ENCODE data around the gene GTPBP2. TPM values are rescaled to one million over a fixed set of nuclear protein-coding genes. Genes with fewer than 3 reads are reported as not detected.

Gene GTPBP2, protein sequence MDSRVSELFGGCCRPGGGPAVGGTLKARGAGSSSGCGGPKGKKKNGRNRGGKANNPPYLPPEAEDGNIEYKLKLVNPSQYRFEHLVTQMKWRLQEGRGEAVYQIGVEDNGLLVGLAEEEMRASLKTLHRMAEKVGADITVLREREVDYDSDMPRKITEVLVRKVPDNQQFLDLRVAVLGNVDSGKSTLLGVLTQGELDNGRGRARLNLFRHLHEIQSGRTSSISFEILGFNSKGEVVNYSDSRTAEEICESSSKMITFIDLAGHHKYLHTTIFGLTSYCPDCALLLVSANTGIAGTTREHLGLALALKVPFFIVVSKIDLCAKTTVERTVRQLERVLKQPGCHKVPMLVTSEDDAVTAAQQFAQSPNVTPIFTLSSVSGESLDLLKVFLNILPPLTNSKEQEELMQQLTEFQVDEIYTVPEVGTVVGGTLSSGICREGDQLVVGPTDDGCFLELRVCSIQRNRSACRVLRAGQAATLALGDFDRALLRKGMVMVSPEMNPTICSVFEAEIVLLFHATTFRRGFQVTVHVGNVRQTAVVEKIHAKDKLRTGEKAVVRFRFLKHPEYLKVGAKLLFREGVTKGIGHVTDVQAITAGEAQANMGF
- 10 to 100 TPM; 27.3 to 49.6 (median 45.2) TPM for polyA plus RNA-seq

DNA sequence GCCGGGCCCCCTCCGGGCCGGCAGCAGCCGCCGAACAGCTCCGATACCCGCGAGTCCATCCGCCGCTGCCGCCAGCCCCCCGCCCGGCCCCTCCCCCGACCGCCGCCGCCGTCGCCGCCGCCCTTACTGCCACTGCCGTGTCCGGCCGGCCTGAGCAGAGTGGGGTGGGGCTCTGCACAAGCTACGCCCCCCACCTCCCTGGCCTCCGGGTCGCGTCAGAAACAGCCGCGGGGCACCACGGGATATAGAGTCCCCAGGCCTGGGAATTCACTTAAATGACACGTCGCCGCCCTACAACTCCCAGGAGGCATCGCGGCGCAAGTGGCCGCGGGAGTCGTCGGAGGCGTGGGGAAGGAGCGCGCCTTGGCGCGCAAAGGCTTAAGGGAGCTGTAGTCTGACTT lies at the start of gene GTPBP2:
Gene GTPBP2 (minus strand): TSS at position 161 of the 401 bp plus-strand sequence. CDS start 102 bp downstream, at position 59.
- peak within 1 kb of the TSS; percentile 93 for H3K27ac ChIP-seq (ENCODE audit: low read depth, low read length)
- WGBS, 3 donors, result 1% methylated on average over 38 to 46 of the region's 46 CpGs

DNA sequence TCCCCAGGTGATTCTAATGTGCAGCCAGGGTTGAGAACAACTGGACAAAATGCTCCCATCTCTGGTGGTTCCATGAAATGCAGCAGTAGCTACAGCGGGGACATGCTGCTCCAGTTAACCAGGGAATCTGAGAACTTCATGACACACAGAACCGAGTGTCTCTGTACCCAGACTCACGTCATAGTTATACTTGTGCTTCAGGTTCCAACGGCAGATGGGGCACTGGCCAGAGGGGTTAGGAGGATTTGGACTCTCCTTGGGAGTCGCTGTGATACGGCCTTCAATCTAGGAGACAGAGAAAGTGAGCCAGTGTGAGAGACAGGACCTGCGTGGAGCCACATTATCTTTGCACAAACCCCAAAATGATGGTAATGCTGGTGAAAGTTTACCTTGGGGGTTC lies 49.3 kb upstream of the GTPBP2 start:
- H3K27ac ChIP-seq (ENCODE audit: low read depth, low read length), result no peak overlapping the region
- WGBS, 3 donors, result 89 to 96% (median 94%) methylated on average over 7 of the region's 7 CpGs

DNA sequence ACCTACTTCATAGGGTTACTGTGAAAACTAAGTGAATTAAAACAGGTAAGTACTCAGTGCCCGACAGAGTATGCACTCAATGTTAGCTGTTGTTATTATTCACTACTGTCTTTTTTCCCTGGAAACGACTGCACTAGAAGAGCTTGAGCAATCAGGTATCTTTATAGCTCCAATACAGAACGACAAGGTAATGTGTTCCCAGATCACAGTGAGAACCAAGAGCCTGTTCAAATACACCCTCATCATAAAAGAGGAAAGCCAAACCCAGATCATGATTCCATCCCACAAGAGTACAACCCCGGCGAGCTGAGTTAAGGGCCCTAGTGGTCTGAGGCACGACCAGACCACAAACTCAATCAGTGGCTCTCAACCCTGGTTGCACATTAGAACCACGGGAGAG lies 48.7 kb upstream of the GTPBP2 start:
- 71 to 89% (median 86%) methylated on average over 7 of the region's 7 CpGs for WGBS, 3 donors
- no peak overlapping the region for H3K27ac ChIP-seq (ENCODE audit: low read depth, low read length)

DNA sequence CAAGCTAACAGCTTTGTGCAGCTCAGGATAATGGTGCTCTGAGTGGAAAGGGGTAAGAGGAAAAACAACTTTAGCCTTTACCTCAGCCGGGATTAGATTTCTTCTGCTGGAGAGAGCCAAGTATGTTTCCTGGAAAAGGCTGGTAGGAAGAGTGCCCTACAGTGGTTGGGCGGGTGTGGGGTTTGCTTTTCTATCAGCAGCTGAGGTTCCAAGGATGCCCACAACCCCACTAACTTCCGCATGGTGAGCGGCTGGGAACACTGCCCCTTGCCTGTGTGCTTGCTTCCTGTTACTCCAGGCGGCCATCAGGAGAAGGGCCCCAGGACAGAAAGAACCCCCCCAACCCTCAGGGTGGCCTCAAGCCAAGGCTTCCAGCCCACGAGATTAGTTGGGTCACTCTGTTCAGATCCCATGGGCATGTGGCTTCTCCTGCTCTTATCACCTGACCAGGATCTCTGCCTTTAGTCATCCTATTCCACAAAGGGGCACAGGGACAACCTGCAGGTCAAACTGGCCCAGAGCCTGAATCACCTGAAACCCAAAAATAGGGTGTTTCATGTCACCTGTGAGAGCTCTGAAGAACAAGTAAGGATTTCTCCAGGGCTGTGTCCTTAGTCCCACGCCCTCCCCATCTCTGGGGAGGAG lies 48.0 kb upstream of the GTPBP2 start:
- WGBS, 3 donors, result 88 to 91% (median 88%) methylated on average over 7 of the region's 7 CpGs
- H3K27ac ChIP-seq (ENCODE audit: low read depth, low read length), result no peak overlapping the region

DNA sequence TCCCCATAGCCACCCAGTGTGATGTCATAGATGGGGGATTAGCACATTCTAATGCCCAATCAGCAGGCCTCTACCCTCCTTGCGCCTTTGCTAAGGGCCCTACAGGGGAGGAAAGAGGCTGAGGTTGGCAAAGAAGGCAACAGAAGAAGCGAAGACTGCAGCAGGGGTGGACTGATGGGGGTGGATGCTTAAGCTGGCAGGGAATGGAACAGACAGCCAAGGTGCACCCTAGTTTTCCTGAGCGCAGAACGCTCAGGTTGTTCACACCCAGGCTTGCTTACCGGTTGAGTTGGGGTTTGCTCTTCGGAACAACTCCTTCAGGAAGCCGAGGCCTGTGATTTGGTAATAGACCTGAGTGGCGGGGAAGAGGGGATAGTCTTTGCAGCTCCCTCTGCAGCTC lies 45.9 kb upstream of the GTPBP2 start:
- 94 to 99% (median 98%) methylated on average over 8 of the region's 8 CpGs for WGBS, 3 donors
- no peak overlapping the region for H3K27ac ChIP-seq (ENCODE audit: low read depth, low read length)

DNA sequence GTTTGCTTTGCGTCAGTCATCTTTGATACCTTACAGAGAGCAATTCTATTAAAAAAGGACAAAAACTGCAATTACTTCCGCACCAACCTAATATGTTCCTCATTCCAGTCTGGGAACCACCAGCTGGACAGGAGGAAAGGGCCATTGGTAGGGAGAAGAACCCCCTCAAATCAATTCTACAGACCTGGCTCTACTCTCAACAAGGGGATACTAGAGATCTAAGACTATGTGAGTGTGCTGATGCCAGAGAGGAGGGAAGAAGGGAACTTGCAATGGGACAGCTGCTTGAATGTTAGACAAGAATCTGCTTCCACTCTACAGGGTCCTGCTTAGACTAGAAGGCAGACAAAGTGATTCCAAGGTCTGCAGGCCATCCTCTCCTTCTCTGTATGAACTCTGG lies 45.2 kb upstream of the GTPBP2 start:
- H3K27ac ChIP-seq (ENCODE audit: low read depth, low read length), result no peak overlapping the region

DNA sequence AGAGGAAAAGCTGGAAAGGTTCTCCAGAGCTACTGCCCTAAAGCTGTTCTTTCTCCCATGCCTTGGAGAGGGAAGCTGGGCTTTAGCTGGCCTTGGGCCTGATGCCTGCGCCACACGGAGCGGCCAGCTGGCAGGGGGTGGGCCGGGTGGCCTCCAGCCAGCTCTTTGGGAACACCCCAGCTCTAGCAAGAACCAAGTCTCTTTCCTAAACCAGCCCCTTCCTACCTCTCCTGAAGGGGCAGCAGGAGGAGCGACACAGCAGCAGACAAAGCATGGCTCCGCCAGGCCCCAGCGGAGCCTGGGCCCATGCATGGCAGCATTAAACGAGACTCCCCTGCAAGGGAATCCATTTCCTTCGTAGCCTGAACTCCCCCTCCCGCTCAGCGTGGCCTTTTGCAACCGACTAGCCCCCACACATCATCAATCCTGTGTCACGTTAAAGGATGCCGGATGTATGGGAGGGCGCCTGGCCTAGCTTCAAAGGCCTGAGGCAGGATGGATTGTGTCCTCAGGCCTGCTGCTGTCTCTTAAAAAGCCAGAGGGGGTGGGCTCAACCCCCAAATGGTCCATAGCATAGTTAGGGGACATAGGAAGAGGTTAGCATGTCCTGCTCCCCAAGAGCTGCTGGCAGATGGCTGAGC lies 44.5 kb upstream of the GTPBP2 start:
- H3K27ac ChIP-seq (ENCODE audit: low read depth, low read length), result no peak overlapping the region
- 56 to 78% (median 74%) methylated on average over 15 of the region's 15 CpGs for WGBS, 3 donors

More for the DNA sequence above, 45.2 kb upstream of the GTPBP2 start:
- WGBS, 3 donors, result 73 to 98% (median 97%) methylated on average over 2 of the region's 2 CpGs

DNA sequence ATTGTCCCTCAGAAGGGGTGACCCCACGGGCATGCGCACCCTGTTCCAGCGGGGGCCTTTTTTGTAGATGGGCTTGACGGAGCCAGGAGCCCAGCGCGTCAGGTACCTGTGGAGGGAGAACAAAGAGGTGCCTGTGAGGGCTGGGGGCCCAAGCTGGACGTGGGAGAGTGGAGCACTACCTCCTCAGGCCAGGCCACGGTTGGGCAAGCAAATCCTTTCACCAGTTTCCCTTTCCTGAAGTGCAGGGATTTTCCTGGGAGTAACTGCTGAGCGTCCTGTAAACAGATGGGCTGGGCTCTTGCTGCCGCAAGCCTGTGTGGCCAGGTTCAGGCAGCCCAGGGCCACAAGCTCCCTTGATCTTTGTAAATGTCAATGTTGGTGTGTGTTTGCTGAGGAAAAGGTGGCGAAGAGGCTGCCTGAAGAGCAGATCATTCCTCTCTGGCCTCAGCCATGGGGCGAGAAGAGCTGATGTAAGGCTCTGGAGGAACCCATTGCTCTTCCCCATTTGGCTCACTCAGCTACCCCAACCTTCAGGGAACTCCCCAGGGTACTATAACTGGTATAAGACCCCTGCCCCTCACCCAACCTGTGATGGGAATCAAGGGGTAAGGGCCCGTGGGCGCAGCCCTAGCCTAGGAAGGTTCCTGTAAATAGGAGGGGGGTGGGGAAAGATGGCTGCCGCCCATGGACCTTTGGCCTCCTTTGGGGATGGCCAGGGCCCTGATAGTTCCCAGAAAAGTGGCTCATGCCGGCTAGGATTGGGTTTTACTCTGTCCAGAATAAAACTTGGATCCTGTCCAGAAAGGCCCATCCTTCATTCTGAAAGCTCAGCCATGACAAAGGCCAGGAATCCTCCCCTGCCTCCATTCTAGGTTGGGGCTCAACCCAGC lies 43.0 kb upstream of the GTPBP2 start:
- H3K27ac ChIP-seq (ENCODE audit: low read depth, low read length), result no peak overlapping the region

DNA sequence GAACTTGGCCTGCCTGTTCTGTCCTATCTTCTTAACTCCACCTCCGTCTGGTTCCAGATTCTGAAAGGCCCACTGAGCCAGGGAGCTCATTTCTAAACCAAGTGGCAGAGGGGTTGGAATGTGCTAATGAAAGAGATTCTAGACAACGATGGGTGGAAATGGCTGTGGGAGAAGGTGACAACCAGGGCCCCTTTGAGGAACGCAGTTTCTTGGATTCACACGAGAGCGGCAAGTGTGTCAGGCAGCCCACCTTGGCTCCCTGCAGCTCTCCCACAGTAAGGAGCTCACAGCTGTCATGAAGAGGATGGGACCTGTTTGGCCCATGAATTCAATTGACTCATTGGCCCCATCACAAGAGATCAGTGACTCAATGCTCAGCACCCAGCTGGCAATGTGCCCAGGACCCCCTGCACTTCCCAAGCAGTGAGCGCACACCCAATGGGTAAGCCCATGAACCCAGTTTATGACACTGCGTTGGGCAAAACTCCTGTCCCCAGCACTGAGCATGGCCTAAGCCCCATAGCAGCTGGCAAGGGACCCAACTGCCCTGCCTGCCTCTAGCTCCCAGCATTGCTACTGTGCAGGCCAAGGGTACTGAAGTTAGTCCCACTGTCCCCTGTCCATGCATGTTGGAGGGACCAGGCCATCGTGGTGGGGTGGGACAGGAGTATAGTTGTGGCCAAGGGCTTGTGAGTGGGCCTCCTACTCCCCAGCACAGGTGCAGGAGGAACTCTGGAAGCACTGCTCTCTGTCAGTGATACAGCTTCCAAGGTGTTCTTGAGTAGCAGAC lies 42.1 kb upstream of the GTPBP2 start:
- WGBS, 3 donors, result 86 to 97% (median 88%) methylated on average over 8 of the region's 8 CpGs
- H3K27ac ChIP-seq (ENCODE audit: low read depth, low read length), result no peak overlapping the region

More for the DNA sequence above, 43.0 kb upstream of the GTPBP2 start:
- 65 to 80% (median 67%) methylated on average over 16 of the region's 16 CpGs for WGBS, 3 donors

DNA sequence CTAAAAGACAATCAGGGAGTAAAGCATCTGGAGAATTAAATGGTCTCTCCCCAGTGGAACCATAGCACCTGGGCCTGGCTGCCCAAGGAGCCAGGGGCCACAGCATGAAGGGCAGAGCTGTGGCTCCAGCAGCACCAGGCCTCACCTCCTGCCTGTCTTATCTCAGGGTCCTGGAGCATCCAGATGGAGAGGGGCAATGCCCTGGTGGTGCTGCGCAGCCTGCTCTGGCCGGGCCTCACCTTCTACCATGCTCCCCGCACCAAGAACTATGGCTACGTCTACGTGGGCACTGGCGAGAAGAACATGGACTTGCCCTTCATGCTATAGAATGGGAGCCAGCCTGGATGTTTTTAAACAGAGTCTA lies 41.5 kb upstream of the GTPBP2 start:
- no peak overlapping the region for H3K27ac ChIP-seq (ENCODE audit: low read depth, low read length)
- 94 to 98% (median 97%) methylated on average over 6 of the region's 6 CpGs for WGBS, 3 donors

DNA sequence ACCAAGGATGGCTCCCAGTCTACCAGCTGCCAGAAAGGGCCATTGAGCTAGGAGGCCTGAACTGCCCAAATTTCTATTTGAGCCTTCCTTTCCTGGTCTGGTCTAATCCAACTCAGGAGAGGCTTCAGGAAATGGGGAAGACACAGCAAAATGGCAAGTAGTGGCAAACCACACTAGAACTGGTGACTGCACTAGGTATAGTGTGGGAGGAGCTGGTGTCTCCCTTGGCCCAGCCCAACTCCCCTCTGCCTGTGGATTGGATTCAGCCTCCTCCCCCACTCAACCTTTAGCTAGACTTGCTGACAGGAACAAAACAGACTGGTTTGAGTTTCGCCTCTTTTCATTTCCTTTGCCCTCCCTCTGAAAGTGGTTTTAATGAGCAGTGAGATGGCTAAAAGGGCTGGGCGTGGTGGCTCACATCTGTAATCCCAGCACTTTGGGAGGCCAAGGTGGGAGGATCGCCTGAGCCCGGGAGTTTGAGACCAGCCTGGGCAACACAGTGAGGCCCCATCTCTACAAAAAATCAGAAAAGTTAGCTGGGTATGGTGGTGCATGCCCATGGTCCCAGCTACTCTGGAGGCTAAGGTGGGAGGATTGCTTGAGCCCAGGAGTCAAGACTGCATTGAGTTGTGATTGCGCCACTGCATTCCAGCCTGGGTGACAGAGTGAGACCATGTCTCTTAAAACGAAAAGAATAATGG lies 41.0 kb upstream of the GTPBP2 start:
- WGBS, 3 donors, result 63 to 90% (median 72%) methylated on average over 6 of the region's 6 CpGs

DNA sequence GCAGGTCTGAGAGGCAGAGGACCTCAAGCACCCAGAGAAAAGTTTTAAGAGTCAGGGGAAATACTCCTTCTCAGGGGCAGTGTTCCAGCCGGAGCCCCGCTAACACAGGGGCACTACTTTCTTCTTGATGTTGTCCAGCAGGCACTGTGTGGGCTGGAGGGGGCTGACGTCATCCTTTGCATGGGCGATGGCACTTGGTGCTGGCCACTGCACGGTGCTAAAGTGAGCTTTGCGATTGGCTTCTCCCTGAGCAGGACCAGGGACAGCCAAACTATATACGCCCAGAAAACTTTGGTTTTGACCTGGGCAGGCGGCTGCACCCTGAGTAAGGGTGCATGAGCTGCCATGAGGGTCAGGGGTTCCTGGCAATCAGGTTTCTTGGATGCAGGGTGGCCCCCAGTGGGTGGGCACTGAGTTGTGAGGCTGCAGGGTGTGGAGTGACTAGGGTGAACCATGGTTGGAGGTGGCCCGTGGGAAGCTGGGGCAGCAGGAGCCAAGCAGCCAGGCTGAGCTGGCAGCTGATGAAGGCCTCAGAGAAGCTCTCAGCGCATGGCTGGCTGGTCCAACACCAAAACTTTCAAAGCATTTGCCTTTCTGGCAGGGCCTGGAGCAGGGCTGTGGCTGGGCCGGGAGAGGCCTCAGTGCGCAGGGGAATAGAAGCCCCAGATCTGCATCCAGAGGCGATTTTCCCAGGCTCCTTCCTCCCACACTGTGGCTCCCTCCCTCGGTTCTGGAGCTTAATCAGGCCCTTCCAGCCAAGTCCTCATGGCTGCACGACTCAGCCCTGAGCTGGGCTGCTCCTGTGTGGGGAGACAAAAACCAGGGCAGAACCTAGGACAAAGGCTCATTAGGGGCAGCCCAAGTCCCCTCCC lies 40.2 kb upstream of the GTPBP2 start:
- no peak overlapping the region for H3K27ac ChIP-seq (ENCODE audit: low read depth, low read length)
- WGBS, 3 donors, result 47 to 65% (median 58%) methylated on average over 15 of the region's 15 CpGs

More for the DNA sequence above, 41.0 kb upstream of the GTPBP2 start:
- no peak overlapping the region for H3K27ac ChIP-seq (ENCODE audit: low read depth, low read length)

DNA sequence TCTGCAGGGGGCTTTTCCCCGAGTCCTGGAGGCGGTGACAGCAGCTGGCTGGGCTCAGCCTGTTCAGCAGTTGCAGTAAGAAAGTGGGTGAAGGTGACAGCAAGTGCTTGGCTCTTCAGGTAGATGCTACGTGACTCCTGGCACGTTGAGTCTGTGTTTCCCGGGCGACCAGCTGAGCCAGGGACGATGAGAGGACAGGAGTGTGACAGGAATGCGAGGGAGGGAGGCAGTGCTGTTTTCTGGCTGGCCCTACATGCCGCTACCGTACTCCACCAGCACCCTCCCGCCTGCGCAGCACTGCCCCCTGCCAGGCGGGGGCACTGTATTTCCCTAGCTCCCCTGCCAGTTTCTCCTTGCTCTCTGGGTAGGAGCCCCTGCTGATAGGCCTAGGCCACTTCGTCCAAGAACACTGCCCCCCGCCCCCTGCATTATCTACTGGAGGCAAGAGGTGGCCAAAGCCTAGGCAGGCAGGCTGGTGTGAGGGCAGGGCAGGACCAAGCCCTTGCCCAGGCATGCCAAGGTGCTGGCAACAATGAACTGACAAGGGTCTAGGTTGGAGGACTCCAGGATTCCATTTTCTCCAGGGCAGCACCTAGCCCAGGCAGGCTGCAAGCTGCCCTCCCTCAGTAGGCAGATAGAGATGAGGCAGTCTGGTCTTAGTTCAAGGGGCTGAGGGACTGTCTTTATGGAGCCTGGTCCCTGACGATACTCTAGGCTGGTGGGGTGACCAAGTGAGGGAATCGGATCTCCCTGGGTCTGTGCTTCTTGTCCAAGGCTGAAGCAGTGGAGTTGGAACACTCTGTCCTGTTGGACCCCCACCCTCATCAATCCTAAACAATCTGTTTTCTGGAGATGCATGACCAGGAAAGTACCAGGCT lies 39.3 kb upstream of the GTPBP2 start:
- no peak overlapping the region for H3K27ac ChIP-seq (ENCODE audit: low read depth, low read length)
- WGBS, 3 donors, result 19 to 41% (median 28%) methylated on average over 17 of the region's 17 CpGs

DNA sequence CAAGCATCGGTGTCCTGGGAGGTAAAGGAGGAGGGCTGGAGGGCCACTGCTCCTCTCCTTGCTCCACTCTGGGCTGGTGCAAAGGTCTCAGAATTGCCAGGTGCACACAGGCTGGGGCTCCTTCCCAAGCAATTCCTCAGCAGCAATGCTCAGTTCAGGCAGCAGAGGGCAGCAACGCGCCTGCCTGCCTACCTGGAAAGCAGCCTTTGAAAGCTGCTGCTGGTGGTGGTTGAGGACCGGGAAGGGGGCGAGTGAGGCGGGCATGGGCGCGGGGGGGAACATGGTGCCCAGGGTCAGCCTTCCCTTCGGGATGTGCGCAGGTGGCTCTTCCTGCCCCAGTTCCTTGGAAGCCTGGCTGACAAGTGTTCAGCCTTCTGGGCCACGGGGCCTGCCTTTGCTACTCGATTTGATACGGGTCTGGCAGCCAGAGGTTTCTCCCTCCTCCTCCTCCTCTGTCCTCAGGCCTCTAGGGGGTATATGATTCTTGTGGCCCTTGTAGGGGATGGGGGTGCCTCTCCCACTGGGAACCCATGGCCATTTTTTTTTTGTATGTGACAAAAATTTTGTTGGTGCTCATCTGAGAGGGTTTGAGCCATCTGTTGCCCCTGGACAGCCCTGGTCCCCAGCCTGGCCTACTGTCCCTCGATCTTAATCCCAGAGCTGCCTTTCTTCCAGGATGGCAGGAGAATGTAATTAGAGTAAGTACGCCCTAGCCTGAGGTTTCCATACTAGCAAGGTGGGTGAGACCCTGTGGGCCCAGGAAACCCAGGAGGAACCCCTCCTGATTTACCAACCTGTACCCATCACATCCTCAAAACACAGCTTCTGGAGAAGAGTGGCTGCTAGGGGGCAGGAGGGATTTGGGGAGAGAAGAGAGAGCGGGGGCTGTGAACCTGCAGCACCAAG lies 38.4 kb upstream of the GTPBP2 start:
- H3K27ac ChIP-seq (ENCODE audit: low read depth, low read length), result no peak overlapping the region
- WGBS, 3 donors, result 13 to 20% (median 13%) methylated on average over 9 to 16 of the region's 16 CpGs
